Transverse colon (tissue), 4 donors: ENCODE data around the gene CCNI2.

Experiments used
- CTCF ChIP-seq, 5 experiments: fragments of 200-600 bp in 3 of 5; fragments of 450-650 bp in 2 of 5; sonication (generic) in 3 of 5; IDR thresholded peaks; 1 replicate in 2 of 5; 2 replicates in 3 of 5; pipeline ENCODE4 v1.5.1; 2016 to 2017; ENCODE audit warnings: antibody characterized with exemption in 5 of 5, inconsistent platforms in 3 of 5, mild to moderate bottlenecking in 2 of 5, moderate library complexity in 1 of 5
- POLR2A ChIP-seq: fragments of 450-650 bp; IDR thresholded peaks from one replicate; pipeline ENCODE4 v1.6.1; 2016; ENCODE audit warnings: antibody characterized with exemption, mild to moderate bottlenecking, moderate library complexity
- POLR2AphosphoS5 ChIP-seq, 3 donors: sonication (generic); formaldehyde crosslinking; IDR thresholded peaks; one replicate each; pipeline ENCODE4 v1.6.1; 2016; ENCODE audit warnings: antibody characterized with exemption in 3 of 3

GRCh38 chr5:132774896-132775295, 27.7 kb downstream of the CCNI2 start:
- TF ChIP-seq CTCF (IDR thresholded peaks at IDR 0.05) (no peak), POLR2AphosphoS5 (IDR thresholded peaks at IDR 0.05) (no peak), POLR2A (no peak)
